Upper lobe of left lung (tissue), 4 donors: ENCODE measurements around the gene TMCC1.

Experiments
- CTCF ChIP-seq, 6 experiments: fragments of 450-650 bp in 4 of 6; fragments of 200-600 bp in 2 of 6; sonication (generic) in 2 of 6; IDR thresholded peaks; one replicate each; pipeline ENCODE4 v1.5.1; 2016 to 2019; ENCODE audit warnings: antibody characterized with exemption in 6 of 6
- POLR2A ChIP-seq, 4 donors: fragments of 450-650 bp; IDR thresholded peaks; one replicate each; pipeline ENCODE4 v1.5.1; 2016 to 2017; ENCODE audit warnings: antibody characterized with exemption in 4 of 4, mild to moderate bottlenecking in 2 of 4
- POLR2AphosphoS5 ChIP-seq, 2 donors: sonication (generic); formaldehyde crosslinking; IDR thresholded peaks; one replicate each; pipeline ENCODE4 v1.5.1; 2017; ENCODE audit warnings: antibody characterized with exemption in 2 of 2

GRCh38 chr3:129867506-129868124 lies 25.9 kb downstream of the TMCC1 start:
- TF ChIP-seq CTCF (IDR thresholded peaks at IDR 0.05) (no peak), POLR2A (IDR thresholded peaks at IDR 0.05) (no peak), POLR2AphosphoS5 (IDR thresholded peaks at IDR 0.05) (no peak)
